ENCODE results near the gene ACAN.

ACAN gene

DNA sequence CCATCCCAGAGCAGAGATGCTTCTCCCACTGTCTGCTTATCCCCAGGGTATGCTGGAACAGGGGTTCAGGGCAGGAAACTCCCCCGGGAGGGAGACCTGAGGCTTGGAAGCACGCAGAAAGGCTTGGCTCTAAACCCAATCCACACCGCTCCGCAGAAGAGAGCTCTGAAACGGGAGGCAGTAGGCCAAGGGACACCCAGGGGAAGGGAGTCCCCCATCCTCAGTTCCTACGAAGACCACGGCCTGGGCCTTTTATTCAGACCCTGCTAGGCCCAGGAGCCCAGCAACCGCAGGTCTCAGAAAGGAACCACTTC, 93.9 kb downstream of the ACAN start:
- DNase-seq (ENCODE audit: low spot score): no peak
- in situ Hi-C loops (cut with MboI; ENCODE audit: low sequenced_read_pairs, unreplicated experiment): no loop called here
- TF ChIP-seq CTCF (IDR thresholded peaks at IDR 0.05; ENCODE audit: borderline replicate concordance, control extremely low read depth, extremely low read depth, insufficient read depth, missing control alignments): no peak

GRCh38 chr15:88897456-88898194, 94.4 kb downstream of the ACAN start:
- no peak for DNase-seq (ENCODE audit: low spot score)
- in situ Hi-C loops (cut with MboI; ENCODE audit: low sequenced_read_pairs, unreplicated experiment): no loop called here
- TF ChIP-seq CTCF (IDR thresholded peaks at IDR 0.05; ENCODE audit: borderline replicate concordance, control extremely low read depth, extremely low read depth, insufficient read depth, missing control alignments): no peak

- no peak for TF ChIP-seq CTCF (IDR thresholded peaks at IDR 0.05; ENCODE audit: borderline replicate concordance, control extremely low read depth, extremely low read depth, insufficient read depth, missing control alignments)
- no peak for DNase-seq (ENCODE audit: low spot score)
- in situ Hi-C loops (cut with MboI; ENCODE audit: low sequenced_read_pairs, unreplicated experiment): no loop called here
Observed at GRCh38 chr15:88898736-88899135, 95.5 kb downstream of the ACAN start.

- no peak for DNase-seq (ENCODE audit: low spot score)
- TF ChIP-seq CTCF (IDR thresholded peaks at IDR 0.05; ENCODE audit: borderline replicate concordance, control extremely low read depth, extremely low read depth, insufficient read depth, missing control alignments): no peak
- in situ Hi-C loops (cut with MboI; ENCODE audit: low sequenced_read_pairs, unreplicated experiment): no loop called here
Observed at GRCh38 chr15:88899251-88899650, 96.0 kb downstream of the ACAN start.

DNA sequence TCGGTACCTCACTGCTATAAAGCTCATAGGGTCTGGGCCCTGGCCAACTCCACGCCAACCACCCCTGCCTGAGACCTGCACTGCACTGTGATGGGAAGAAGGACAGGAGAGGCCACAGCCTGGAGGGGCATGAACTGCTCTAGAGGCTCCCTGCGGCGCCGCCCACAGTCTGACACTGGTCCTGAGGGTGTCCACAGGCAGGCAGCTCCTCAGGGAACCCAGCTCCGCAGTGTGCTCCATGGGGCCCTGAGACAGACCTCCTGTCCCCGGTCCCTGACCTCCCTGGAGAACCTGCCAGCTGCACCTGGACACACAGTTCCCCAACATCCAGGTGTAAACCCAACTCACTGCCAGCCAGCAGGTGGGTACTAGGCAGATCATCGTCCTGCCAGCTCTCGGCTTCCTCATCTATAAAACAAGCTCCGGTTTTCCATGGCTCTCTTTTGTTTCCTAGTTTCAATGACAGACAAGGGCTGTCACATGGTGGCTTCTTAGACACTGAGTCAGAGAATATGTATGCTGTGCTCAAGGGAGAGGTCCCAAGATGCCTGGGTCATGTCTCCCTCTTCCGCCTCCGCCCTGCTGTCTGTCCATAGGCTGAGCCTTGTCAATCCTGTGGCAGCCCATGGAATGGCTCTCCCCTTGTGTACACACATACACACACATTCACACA, 97.2 kb downstream of the ACAN start:
- no peak for TF ChIP-seq CTCF (IDR thresholded peaks at IDR 0.05; ENCODE audit: borderline replicate concordance, control extremely low read depth, extremely low read depth, insufficient read depth, missing control alignments)
- DNase-seq (ENCODE audit: low spot score): no peak
- in situ Hi-C loops (cut with MboI; ENCODE audit: low sequenced_read_pairs, unreplicated experiment): loop anchor here (10.0 kb wide), 1 partner anchor 284 kb away; no protein-coding TSS in a partner anchor

DNA sequence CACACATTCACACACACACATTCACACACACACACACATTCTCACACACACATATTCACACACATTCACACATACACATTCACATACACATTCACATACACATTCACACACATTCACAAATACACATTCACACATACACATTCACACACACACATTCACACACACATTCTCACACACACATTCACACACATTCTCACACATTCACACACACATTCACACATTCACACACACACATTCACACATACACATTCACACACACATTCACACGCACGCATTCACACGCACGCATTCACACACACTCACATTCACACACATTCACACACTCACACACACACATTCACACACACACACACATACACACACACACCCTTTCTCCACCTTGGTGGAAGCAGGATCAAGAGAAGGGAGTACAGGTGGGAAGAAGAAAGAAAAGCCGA, 97.8 kb downstream of the ACAN start:
- no peak for TF ChIP-seq CTCF (IDR thresholded peaks at IDR 0.05; ENCODE audit: borderline replicate concordance, control extremely low read depth, extremely low read depth, insufficient read depth, missing control alignments)
- no peak for DNase-seq (ENCODE audit: low spot score)
- in situ Hi-C loops (cut with MboI; ENCODE audit: low sequenced_read_pairs, unreplicated experiment): loop anchor here (10.0 kb wide), 1 partner anchor 284 kb away; no protein-coding TSS in a partner anchor
